Measurements from ENCODE around the gene ANKRD29. TPM values are rescaled to one million over a fixed set of nuclear protein-coding genes. Genes with fewer than 3 reads are reported as not detected.

Gene ANKRD29
- total and polyA plus RNA-seq, 2 of the 4 experiments (the other 2 are of a cell fraction), result 0.18 to 0.31 TPM

GRCh38 chr18:23619388-23619881 is 43.3 kb downstream of the ANKRD29 start:
- dilution Hi-C loops (cut with HindIII; ENCODE audit: low sequenced_read_pairs, unreplicated experiment) (no loop called here), in situ Hi-C loops (cut with MboI; ENCODE audit: low sequenced_read_pairs) (no loop called here), intact Hi-C loops (cut with micrococcal nuclease) (no loop called here)
- H3K36me3 ChIP-seq (ENCODE audit: control insufficient read depth, insufficient read depth, low read length), result no peaks in the 10 kb centered on the region
- peaks cover 6% of the 10 kb centered on the region for H3K4me1 ChIP-seq (ENCODE audit: control insufficient read depth, insufficient read depth, low read length)
- H4K5ac ChIP-seq (ENCODE audit: low read depth, low read length), result no peak overlapping the region
- TF ChIP-seq BHLHE40 (IDR thresholded peaks at IDR 0.05; ENCODE audit: low read depth, low read length) (peak; percentile 73; the same call in 1 of the 2 replicates), USF2 (IDR thresholded peaks at IDR 0.05; ENCODE audit: low read depth, low read length) (0 out of 2 replicates have a peak, but pooled peaks have one; percentile 13), SMC3 (IDR thresholded peaks at IDR 0.05; ENCODE audit: low read depth, low read length) (no peak)
- H2BK120ac ChIP-seq (ENCODE audit: low read depth, low read length), result peak overlapping the region; percentile 39
- 6% methylated on average over 19 of the region's 41 CpGs; no CpG with 5 or more reads in 1 of the 2 experiments for WGBS, 2 experiments (ENCODE audit: extremely low coverage in 2 of 2, insufficient read length in 1 of 2)
- no TSS peak for BruUV-seq (replicated peaks)
- H3K27ac ChIP-seq (ENCODE audit: insufficient read depth, low read length), result no peak overlapping the region; the same call in 1 of the 2 replicates
- H2AFZ ChIP-seq (replicated peaks; ENCODE audit: low read length, poor library complexity), result peak overlapping the region; percentile 89
- H3K79me1 ChIP-seq (ENCODE audit: low read depth in 1 of 2, low read length in 2 of 2), result no peaks in the 10 kb centered on the region
- H3K4me3 ChIP-seq (ENCODE audit: insufficient read depth, low read depth, low read length), result peak overlapping the region; percentile 48
- H4K91ac ChIP-seq (ENCODE audit: insufficient read depth, low read depth, low read length), result no peak overlapping the region; the same call in 1 of the 2 replicates
- no peak overlapping the region; the same call in 1 of the 2 replicates for H3K18ac ChIP-seq (ENCODE audit: low read depth, low read length)
- CTCF ChIA-PET, result interaction anchor here (1.5 kb wide), 1 partner anchor 84 kb away, joined by 5 read pairs; no protein-coding TSS in a partner anchor
- no peaks in the 10 kb centered on the region for H3K9me3 ChIP-seq (ENCODE audit: control insufficient read depth, insufficient read depth, low read length)
- ATAC-seq (ENCODE audit: low read depth) (peak; percentile 80), DNase-seq (no peak)
- peaks cover 23% of the 10 kb centered on the region for H3K27me3 ChIP-seq (ENCODE audit: control insufficient read depth, insufficient read depth, low read length)
- no peak overlapping the region for H2BK5ac ChIP-seq (ENCODE audit: low read depth, low read length, poor library complexity, severe bottlenecking)
- peak overlapping the region; percentile 70; the same call in 1 of the 2 replicates for H3K23ac ChIP-seq (ENCODE audit: low read depth, low read length)
- H2AK5ac ChIP-seq (ENCODE audit: low read depth, low read length), result no peak overlapping the region
- H3K9ac ChIP-seq (ENCODE audit: low read depth, low read length), result peak overlapping the region; percentile 50
- no peaks in the 10 kb centered on the region for H4K20me1 ChIP-seq (ENCODE audit: insufficient read depth, low read length)
- H3K14ac ChIP-seq (replicated peaks; ENCODE audit: low read depth, low read length), result 0 out of 2 replicates have a peak overlapping the region, but pooled peaks have one; percentile 38
- H3K4me2 ChIP-seq (ENCODE audit: low read depth, low read length), result peak overlapping the region; percentile 83
- no peak overlapping the region for H3K56ac ChIP-seq (ENCODE audit: extremely low read depth, insufficient read depth, low read length)
- H4K8ac ChIP-seq (ENCODE audit: low read depth in 2 of 2, low read length in 2 of 2), result peak overlapping the region; percentile 40 to 75; a peak in 3 of 4 replicates
- no peak overlapping the region for H2BK20ac ChIP-seq (ENCODE audit: low read depth, low read length)
- H3K9me1 ChIP-seq (ENCODE audit: insufficient read depth, low read length), result no peaks in the 10 kb centered on the region
- H2BK15ac ChIP-seq (ENCODE audit: low read depth, low read length), result no peak overlapping the region
- H3K4ac ChIP-seq (ENCODE audit: low read depth, low read length), result 0 out of 2 replicates have a peak overlapping the region, but pooled peaks have one; percentile 6
- POLR2A ChIA-PET (ENCODE audit: unreplicated experiment), result no interaction called here
- peak overlapping the region; percentile 33 for H2AK9ac ChIP-seq (replicated peaks; ENCODE audit: low read depth, low read length, poor library complexity)

Data from IMR-90 (cell line).